Stimulated activated CD4-positive, alpha-beta T cell treated with anti-CD3 and anti-CD28 coated beads, Interleukin-15, amount 100 ng/mL, for 1 hour (primary cell): ENCODE measurements around the gene ZNF337.
"Not testable (repeated sequence)": the region's sequence is repeated elsewhere in the genome, so short reads cannot be mapped to it uniquely, and the experiment has no call there.

Experiments used
- DNase-seq, 2 donors: peaks; one replicate each; pipeline ENCODE4 v3.0.0-alpha.2; 2020; ENCODE audit warnings: low read depth in 1 of 2, low spot score in 1 of 2

Gene ZNF337

GRCh38 chr20:25695532-25696370 lies 902 bp downstream of the ZNF337 start:
- DNase-seq: no peak

GRCh38 chr20:25692499-25692898 lies 4.2 kb downstream of the ZNF337 start:
- DNase-seq: no peak

- no peak for DNase-seq
Observed at GRCh38 chr20:25690427-25690826, 6.2 kb downstream of the ZNF337 start.

- no peak for DNase-seq
Observed at GRCh38 chr20:25686081-25687067, 10.3 kb downstream of the ZNF337 start.

- DNase-seq: no peak
Observed at GRCh38 chr20:25685276-25686080, 11.2 kb downstream of the ZNF337 start.

GRCh38 chr20:25683826-25684225 lies 12.8 kb downstream of the ZNF337 start:
- DNase-seq: not testable (repeated sequence)

GRCh38 chr20:25683050-25683449 lies 13.6 kb downstream of the ZNF337 start:
- no peak for DNase-seq

- no peak for DNase-seq
Observed at GRCh38 chr20:25676164-25676809, 20.4 kb downstream of the ZNF337 start.

- DNase-seq: no peak
Observed at GRCh38 chr20:25675161-25675560, 21.5 kb downstream of the ZNF337 start.

- DNase-seq: no peak
Observed at GRCh38 chr20:25672659-25673235, 23.9 kb downstream of the ZNF337 start.

GRCh38 chr20:25669826-25670422 lies 26.7 kb downstream of the ZNF337 start:
- DNase-seq: no peak

GRCh38 chr20:25668446-25668845 lies 28.2 kb downstream of the ZNF337 start:
- no peak for DNase-seq

- DNase-seq: no peak
Observed at GRCh38 chr20:25659999-25660398, 36.7 kb downstream of the ZNF337 start.

- no peak for DNase-seq
Observed at GRCh38 chr20:25654487-25654886, 42.2 kb downstream of the ZNF337 start.

- DNase-seq: not testable (repeated sequence)
Observed at GRCh38 chr20:25652866-25653265, 43.8 kb downstream of the ZNF337 start.

- no peak for DNase-seq
Observed at GRCh38 chr20:25644814-25645213, 51.8 kb downstream of the ZNF337 start.

- DNase-seq: no peak
Observed at GRCh38 chr20:25643716-25644115, 52.9 kb downstream of the ZNF337 start.

- no peak for DNase-seq
Observed at GRCh38 chr20:25637247-25637646, 59.4 kb downstream of the ZNF337 start.

- no peak for DNase-seq
Observed at GRCh38 chr20:25632940-25633790, 63.5 kb downstream of the ZNF337 start.
